ENCODE results near the gene YIPF4. TPM values are rescaled to one million over a fixed set of nuclear protein-coding genes. Genes with fewer than 3 reads are reported as not detected.
"Not testable (repeated sequence)": the region's sequence is repeated elsewhere in the genome, so short reads cannot be mapped to it uniquely, and the experiment has no call there.

Gene YIPF4
- total RNA-seq, 1 donor from 2014 or later, result 37.9 TPM

DNA sequence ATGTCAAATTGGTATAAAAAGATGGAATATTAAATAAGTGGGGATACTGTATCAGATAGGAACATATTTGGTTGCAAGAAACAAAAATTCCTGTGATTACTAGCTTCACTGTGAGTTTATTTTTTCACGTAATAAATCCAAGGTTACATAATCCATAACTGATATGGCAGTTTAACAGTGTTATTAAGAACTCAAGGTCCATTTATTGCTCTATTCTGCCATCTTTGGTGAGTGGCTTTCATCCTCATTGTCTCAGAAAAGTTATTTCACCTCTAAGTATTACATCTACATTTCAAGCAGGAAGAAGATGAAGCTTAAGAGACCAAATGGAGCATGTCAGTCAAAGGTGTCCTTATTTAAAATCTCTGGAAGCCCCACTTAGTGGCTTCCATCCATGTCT, 37.2 kb downstream of the YIPF4 start:
- Mint-ChIP-seq H3K36me3 (ENCODE audit: low read depth) (no peaks in the 10 kb centered on the region), H3K4me1 (no peaks in the 10 kb centered on the region), H3K9me3 (no peaks in the 10 kb centered on the region), H3K27me3 (no peaks in the 10 kb centered on the region), H3K4me3 (no peak overlapping the region), H3K27ac (no peak overlapping the region)
- intact Hi-C loops (cut with micrococcal nuclease), result no loop called here
- DNase-seq, result no peak

DNA sequence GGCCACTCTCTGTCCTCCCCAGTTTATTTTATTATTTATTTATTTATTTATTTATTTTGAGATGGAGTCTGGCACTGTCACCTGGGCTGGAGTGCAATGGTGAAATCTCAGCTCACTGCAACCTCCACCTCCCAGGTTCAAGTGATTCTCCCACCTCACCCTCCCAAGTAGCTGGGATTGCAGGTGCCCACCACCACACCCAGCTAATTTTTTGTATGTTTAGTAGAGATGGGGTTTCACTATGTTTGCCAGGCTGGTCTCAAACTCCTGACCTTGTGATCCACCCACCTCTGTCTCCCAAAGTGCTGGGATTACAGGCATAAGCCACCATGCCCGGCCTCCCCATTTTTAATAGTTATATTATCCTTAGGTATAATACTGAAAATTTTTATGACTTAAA, 51.0 kb downstream of the YIPF4 start:
- H3K27ac Mint-ChIP-seq; H3K27me3 Mint-ChIP-seq; H3K9me3 Mint-ChIP-seq; H3K4me1 Mint-ChIP-seq; intact Hi-C loops (cut with micrococcal nuclease); H3K36me3 Mint-ChIP-seq (ENCODE audit: low read depth); DNase-seq; H3K4me3 Mint-ChIP-seq: not testable (repeated sequence)

GRCh38 chr2:32329180-32329980, 51.7 kb downstream of the YIPF4 start:
- intact Hi-C loops (cut with micrococcal nuclease); H3K4me1 Mint-ChIP-seq; H3K27ac Mint-ChIP-seq; H3K36me3 Mint-ChIP-seq (ENCODE audit: low read depth); H3K4me3 Mint-ChIP-seq; DNase-seq; H3K9me3 Mint-ChIP-seq; H3K27me3 Mint-ChIP-seq: not testable (repeated sequence)

- Mint-ChIP-seq H3K27me3 (no peaks in the 10 kb centered on the region), H3K36me3 (ENCODE audit: low read depth) (no peaks in the 10 kb centered on the region), H3K9me3 (no peaks in the 10 kb centered on the region), H3K4me3 (no peak overlapping the region), H3K4me1 (no peaks in the 10 kb centered on the region), H3K27ac (no peak overlapping the region)
- no peak for DNase-seq
- intact Hi-C loops (cut with micrococcal nuclease), result no loop called here
Observed at GRCh38 chr2:32330136-32330535, 52.4 kb downstream of the YIPF4 start.

DNA sequence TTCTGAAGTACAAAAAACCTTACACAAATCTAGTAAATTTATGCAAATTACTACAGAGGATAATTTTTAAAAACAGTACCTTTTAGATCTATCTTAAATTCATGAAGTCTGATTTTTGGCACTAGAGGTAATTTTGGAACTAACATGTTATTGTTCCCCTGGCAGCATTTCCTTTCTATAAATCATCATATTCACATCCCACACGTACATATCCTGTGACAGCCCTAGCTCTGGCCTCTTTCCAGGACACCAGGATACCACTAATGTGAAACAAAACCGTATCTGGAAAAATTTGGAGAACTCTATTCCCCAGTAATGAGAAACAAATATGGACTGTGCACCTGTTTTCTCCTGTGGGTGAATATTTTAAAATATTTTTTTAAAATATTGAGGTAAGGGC, 65.1 kb downstream of the YIPF4 start:
- H3K27ac Mint-ChIP-seq, result no peak overlapping the region
- H3K4me3 Mint-ChIP-seq, result no peak overlapping the region
- no peaks in the 10 kb centered on the region for H3K4me1 Mint-ChIP-seq
- H3K36me3 Mint-ChIP-seq (ENCODE audit: low read depth), result no peaks in the 10 kb centered on the region
- no peaks in the 10 kb centered on the region for H3K27me3 Mint-ChIP-seq
- intact Hi-C loops (cut with micrococcal nuclease), result no loop called here
- DNase-seq, result no peak
- H3K9me3 Mint-ChIP-seq, result no peaks in the 10 kb centered on the region

- H3K4me1 Mint-ChIP-seq; H3K36me3 Mint-ChIP-seq (ENCODE audit: low read depth); intact Hi-C loops (cut with micrococcal nuclease); H3K27me3 Mint-ChIP-seq; H3K9me3 Mint-ChIP-seq; H3K4me3 Mint-ChIP-seq; DNase-seq; H3K27ac Mint-ChIP-seq: not testable (repeated sequence)
Observed at GRCh38 chr2:32350797-32351196, 73.1 kb downstream of the YIPF4 start.

DNA sequence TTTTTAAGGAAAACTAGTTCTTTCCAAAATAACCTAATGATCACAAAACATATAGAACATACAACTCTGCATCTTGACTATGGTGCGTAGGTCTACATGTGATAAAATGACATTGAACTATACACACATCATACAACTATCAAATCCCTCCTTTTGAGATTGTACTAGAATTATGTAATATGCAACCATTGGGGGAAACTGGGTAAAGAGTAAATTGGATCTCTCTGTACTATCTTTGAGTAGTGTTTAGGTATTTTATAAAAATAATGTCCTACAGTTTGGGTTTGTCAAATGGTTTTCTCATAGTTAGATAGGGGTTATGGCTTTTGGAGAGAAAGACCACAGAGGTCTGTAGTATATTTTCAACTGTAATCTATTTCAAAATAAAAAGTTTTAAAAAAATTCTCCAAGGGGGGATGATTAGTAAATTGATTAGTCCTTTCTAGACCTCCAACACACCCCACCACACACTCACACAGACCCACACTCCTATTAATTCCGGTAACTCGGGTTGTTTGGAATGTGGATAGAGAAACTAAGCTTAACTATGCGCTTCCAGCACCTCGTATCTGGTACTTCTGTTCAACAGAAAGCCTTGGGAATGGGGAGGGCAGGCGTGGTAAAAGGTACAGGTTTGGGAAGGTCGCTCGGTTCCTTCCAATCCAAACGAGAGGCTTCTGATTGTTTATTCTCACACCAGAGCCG, 78.4 kb downstream of the YIPF4 start:
- Mint-ChIP-seq H3K27ac (peak overlapping the region; percentile 87), H3K9me3 (no peaks in the 10 kb centered on the region), H3K4me1 (peaks cover 26% of the 10 kb centered on the region), H3K27me3 (no peaks in the 10 kb centered on the region), H3K36me3 (ENCODE audit: low read depth) (peaks cover 24% of the 10 kb centered on the region), H3K4me3 (peak overlapping the region; percentile 92)
- no peak for DNase-seq
- intact Hi-C loops (cut with micrococcal nuclease), result loop anchor here (1.0 to 5.0 kb wide), 3 partner anchors 79 to 1241 kb away; partner anchors contain the start of genes FAM98A, MEMO1 and YIPF4

DNA sequence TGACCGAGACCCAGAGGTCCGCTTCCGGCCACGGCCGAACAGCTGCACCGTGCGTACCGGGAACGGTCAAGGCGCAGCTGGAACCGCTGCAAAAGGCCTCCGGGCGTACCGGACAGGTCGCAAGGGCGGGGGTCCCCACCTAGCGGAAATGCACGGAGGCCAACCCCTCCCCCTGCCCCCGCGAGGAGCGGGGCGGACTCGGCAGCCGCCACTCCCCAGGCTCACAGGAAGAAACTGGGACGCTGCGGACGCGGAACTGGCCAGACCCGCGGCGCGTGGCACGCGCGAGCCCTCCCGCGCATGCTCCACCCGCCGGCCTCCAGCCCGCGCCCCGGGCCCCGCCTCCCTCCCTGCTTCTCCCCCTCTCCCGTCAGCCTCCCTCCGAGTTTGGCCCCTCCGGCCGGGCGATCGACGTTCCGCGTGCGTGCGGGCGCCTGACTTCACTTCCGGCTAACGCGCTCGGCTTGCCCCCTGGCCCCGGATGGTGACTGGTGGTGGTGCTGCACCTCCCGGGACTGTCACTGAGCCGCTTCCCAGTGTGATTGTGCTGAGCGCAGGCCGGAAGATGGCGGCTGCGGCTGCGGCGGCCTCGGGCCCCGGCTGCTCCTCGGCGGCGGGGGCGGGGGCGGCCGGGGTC, 79.1 kb downstream of the YIPF4 start, which contains the start of gene BIRC6:
TSS of gene BIRC6 (plus strand) at position 343 of the 637 bp plus-strand sequence. CDS start at position 482, 139 bp downstream.
- intact Hi-C loops (cut with micrococcal nuclease), result loop anchor here (1.0 to 5.0 kb wide), 5 partner anchors 79 to 1241 kb away; partner anchors contain the start of genes FAM98A, MEMO1, SLC30A6 and SPAST
- Mint-ChIP-seq H3K27ac (peak within 1 kb of the TSS; percentile 96), H3K27me3 (no peaks in the 10 kb centered on the region), H3K36me3 (ENCODE audit: low read depth) (peaks cover 30% of the 10 kb centered on the region), H3K4me1 (peaks cover 31% of the 10 kb centered on the region), H3K9me3 (no peaks in the 10 kb centered on the region), H3K4me3 (peak within 1 kb of the TSS; percentile 92)
- peak; percentile 98 for DNase-seq

DNA sequence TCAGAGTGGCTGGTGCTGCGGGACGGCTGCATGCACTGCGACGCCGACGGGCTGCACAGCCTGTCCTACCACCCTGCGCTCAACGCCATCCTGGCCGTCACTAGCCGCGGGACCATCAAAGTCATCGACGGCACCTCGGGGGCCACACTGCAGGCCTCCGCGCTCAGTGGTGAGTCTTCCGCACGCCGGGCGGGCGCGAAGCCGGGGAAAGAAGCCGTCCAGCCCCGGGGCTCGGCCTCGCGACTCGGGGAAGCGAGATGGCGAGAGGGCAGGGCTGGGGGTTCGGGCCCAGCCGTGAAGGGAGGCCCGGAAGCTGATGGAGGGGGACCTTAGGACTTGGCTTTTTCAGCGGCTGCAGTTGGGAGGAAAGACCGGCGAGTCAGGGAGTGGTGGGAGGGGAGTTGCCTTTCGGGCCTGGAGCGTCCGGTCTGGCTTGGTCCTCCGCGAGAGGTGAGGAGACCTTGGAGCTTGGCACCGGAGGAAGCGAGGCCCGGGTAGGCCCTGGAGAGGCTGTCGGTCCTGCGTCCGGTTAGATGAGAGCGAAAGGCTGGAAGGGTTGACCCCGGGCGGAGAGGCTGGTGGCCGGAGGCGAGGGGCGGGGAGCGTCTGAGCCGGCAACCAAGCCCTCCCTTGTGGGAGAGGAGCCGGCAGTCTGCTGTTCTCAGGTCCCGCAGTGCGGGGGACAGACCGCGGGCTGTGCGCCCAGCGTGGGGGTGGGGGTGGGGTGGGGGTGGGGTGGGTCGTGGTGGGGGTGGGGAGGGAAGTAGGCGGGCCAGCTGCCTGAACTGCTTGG, 79.8 kb downstream of the YIPF4 start:
- peaks cover 34% of the 10 kb centered on the region for H3K36me3 Mint-ChIP-seq (ENCODE audit: low read depth)
- H3K4me1 Mint-ChIP-seq, result peaks cover 31% of the 10 kb centered on the region
- H3K9me3 Mint-ChIP-seq, result no peaks in the 10 kb centered on the region
- DNase-seq, result peak; percentile 82
- no peaks in the 10 kb centered on the region for H3K27me3 Mint-ChIP-seq
- peak overlapping the region; percentile 93 for H3K27ac Mint-ChIP-seq
- intact Hi-C loops (cut with micrococcal nuclease), result loop anchor here (1.0 to 5.0 kb wide), 4 partner anchors 192 to 1240 kb away; partner anchors contain the start of genes FAM98A, MEMO1, SLC30A6 and SPAST
- peak overlapping the region; percentile 92 for H3K4me3 Mint-ChIP-seq

DNA sequence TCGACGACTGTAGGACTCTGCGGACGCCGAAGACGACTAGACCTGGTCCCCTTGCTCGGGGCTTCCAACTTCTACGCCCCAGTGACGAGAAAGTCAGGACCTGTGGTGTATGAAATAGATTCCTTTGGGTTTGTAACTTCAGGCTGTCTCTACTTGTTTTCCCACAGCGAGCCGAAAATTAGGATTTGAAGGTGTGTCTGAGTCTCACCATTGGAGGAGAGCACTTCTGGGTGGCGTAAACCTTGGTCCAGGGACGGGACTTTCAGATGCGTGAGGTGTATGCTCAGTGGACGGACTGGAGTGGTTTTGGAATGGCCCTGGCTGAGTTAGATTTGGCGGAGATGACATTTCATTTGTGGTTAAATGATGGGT, 80.4 kb downstream of the YIPF4 start:
- Mint-ChIP-seq H3K36me3 (ENCODE audit: low read depth) (peaks cover 34% of the 10 kb centered on the region), H3K4me3 (peak overlapping the region; percentile 92), H3K27ac (peak overlapping the region; percentile 93), H3K9me3 (no peaks in the 10 kb centered on the region), H3K27me3 (no peaks in the 10 kb centered on the region), H3K4me1 (peaks cover 31% of the 10 kb centered on the region)
- intact Hi-C loops (cut with micrococcal nuclease), result loop anchor here (5.0 kb wide), 1 partner anchor 1239 kb away; the partner anchor contains the start of gene FAM98A
- no peak for DNase-seq

GRCh38 chr2:32360416-32360815, 82.7 kb downstream of the YIPF4 start:
- intact Hi-C loops (cut with micrococcal nuclease), result no loop called here
- no peaks in the 10 kb centered on the region for H3K9me3 Mint-ChIP-seq
- no peak overlapping the region for H3K27ac Mint-ChIP-seq
- no peak overlapping the region for H3K4me3 Mint-ChIP-seq
- peaks cover 41% of the 10 kb centered on the region for H3K36me3 Mint-ChIP-seq (ENCODE audit: low read depth)
- DNase-seq, result no peak
- H3K4me1 Mint-ChIP-seq, result peaks cover 41% of the 10 kb centered on the region
- H3K27me3 Mint-ChIP-seq, result no peaks in the 10 kb centered on the region

GRCh38 chr2:32362997-32363396, 85.3 kb downstream of the YIPF4 start:
- H3K4me3 Mint-ChIP-seq; H3K9me3 Mint-ChIP-seq; intact Hi-C loops (cut with micrococcal nuclease); H3K27me3 Mint-ChIP-seq; DNase-seq; H3K27ac Mint-ChIP-seq: not testable (repeated sequence)
- H3K4me1 Mint-ChIP-seq, result peaks cover 43% of the 10 kb centered on the region
- peaks cover 41% of the 10 kb centered on the region for H3K36me3 Mint-ChIP-seq (ENCODE audit: low read depth)

DNA sequence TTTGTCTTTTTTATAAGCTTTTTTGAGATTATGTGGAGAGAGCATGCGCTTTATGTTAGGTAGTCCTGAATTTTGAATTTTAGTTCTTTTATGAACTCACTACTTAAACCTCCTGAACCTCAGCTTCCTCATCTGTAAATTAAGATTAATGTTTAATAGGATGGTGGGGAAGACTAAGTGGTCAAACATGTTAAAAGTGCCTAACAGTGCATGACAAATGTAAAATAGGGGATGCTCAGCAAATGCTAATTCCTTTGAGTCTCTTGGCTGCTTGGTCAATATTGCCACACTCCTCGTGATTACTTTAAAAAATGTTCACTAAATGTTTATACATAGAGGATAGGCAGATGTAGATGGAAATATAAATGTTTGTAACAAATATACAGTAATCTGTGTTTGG, 85.9 kb downstream of the YIPF4 start:
- H3K36me3 Mint-ChIP-seq (ENCODE audit: low read depth), result peaks cover 35% of the 10 kb centered on the region
- peaks cover 37% of the 10 kb centered on the region for H3K4me1 Mint-ChIP-seq
- intact Hi-C loops (cut with micrococcal nuclease), result no loop called here
- no peak for DNase-seq
- H3K4me3 Mint-ChIP-seq, result no peak overlapping the region
- no peak overlapping the region for H3K27ac Mint-ChIP-seq
- no peaks in the 10 kb centered on the region for H3K9me3 Mint-ChIP-seq
- H3K27me3 Mint-ChIP-seq, result no peaks in the 10 kb centered on the region
